NCI-H748 treated with DMSO at 0.1 percent for 48 hours (cell line): ENCODE results near the gene CDKN2A.
A peak's percentile ranks its signal among the peaks of the same experiment; 100 is the strongest.

Source experiments
- DNase-seq: peaks from one replicate; lab custom pipeline; 2025; lab: John Stamatoyannopoulos, UW

CDKN2A gene

GRCh38 chr9:21941337-21941995 is 52.7 kb downstream of the CDKN2A start:
- DNase-seq, result no peak

- no peak for DNase-seq
These were observed 58.0 kb downstream of the CDKN2A start for GRCh38 chr9:21936161-21936560.

- no peak for DNase-seq
These were observed 58.6 kb downstream of the CDKN2A start for GRCh38 chr9:21935631-21936030.

GRCh38 chr9:21933865-21934264 is 60.3 kb downstream of the CDKN2A start:
- no peak for DNase-seq

- DNase-seq, result no peak
These were observed 60.9 kb downstream of the CDKN2A start for GRCh38 chr9:21933281-21933680.

GRCh38 chr9:21931428-21931827 is 62.8 kb downstream of the CDKN2A start:
- DNase-seq, result no peak

GRCh38 chr9:21927752-21928151 is 66.4 kb downstream of the CDKN2A start:
- no peak for DNase-seq

GRCh38 chr9:21923694-21924093 is 70.5 kb downstream of the CDKN2A start:
- no peak for DNase-seq

- DNase-seq, result peak; percentile 2
These were observed 74.5 kb downstream of the CDKN2A start for GRCh38 chr9:21919377-21920362.
